Lower leg skin (tissue), 4 donors: ENCODE data around the gene PIK3R1. TPM values are rescaled to one million over a fixed set of nuclear protein-coding genes. Genes with fewer than 3 reads are reported as not detected.

ENCODE experiments used
- DNase-seq, 2 donors: peaks; one replicate each; pipeline ENCODE4 v3.0.0-alpha.2; 2019; ENCODE audit warnings: low spot score in 2 of 2
- H3K4me3 ChIP-seq: fragments of 200-600 bp; sonication (generic); 2 replicates; pipeline ENCODE4 v1.5.1; 2017; ENCODE audit warnings: mild to moderate bottlenecking, low read depth; ENCODE audit not compliant: poor library complexity, severe bottlenecking
- POLR2A ChIP-seq, 2 donors: fragments of 450-650 bp; IDR thresholded peaks; one replicate each; pipeline ENCODE4 v1.6.1; 2016 to 2017; ENCODE audit warnings: antibody characterized with exemption in 2 of 2, mild to moderate bottlenecking in 1 of 2, moderate library complexity in 1 of 2
- WGBS, 2 donors: methylation state at CpG; one replicate each; pipeline ENCODE4 v1.1.5; 2018; 5-methylcytosine and 5-hydroxymethylcytosine counted together
- intact Hi-C: fragments of 100-400 bp; cut with DNase I; formaldehyde crosslinking; loops from one replicate; pipeline ENCODE4 v1.15.0; 2023; ENCODE audit warnings: low total_unique reads
- total RNA-seq, 4 donors: library from RNA; depleted of rRNA; stranded (reverse); fragments of >200 nt; gene quantifications; one replicate each; pipeline ENCODE4 v1.1.0, GENCODE V29; 2016
- TF ChIP-seq, protein P1 (sequence below), 3 donors: fragments of 450-650 bp; IDR thresholded peaks; one replicate each; pipeline ENCODE4 v1.5.1; 2016; ENCODE audit warnings: antibody characterized with exemption in 3 of 3, mild to moderate bottlenecking in 3 of 3, moderate library complexity in 2 of 3

The PIK3R1 gene
- total RNA-seq, 4 donors from 2014 or later, result 102 to 245 (median 137) TPM

DNA sequence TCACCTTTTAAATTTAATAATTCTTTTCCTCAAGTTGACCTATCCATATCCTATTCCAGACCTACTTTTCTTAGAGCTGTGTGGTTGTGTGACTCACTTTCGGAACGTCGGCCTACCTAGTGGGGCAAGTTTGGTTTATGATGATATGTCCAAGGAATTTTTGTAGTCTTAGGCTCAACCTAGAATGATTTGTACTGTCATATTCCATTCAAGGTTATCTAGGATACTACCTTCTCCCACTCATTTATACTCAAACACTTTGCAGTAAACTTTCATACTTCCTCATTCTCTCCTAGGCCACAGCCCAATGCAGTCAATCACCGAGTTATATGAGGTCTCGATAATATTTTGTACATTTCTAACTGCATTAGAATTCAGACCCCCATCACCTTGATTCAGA, 61.9 kb downstream of the PIK3R1 start:
- intact Hi-C loops, result no loop called here

DNA sequence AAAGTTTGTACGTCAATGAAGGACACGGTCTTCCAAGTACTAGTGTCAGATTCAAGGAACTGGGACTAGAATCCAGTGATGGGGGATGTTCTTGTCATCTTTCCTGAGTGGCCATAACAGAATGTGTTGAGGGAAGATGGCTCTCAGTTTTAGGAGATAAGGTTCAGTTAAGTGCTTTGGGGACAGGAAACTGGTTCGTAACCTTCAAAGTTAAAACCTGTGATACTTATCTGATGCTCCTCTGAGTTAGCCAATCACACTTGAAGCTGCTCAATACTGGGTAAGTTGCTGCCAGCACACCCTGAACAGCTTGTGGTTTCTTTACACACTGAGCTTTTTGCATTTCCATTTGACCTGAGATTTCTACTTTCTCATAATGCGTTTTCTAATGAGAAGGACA, 64.4 kb downstream of the PIK3R1 start:
- H3K4me3 ChIP-seq, result no peak overlapping the region
- intact Hi-C loops, result loop anchor here (10.0 kb wide), 1 partner anchor 175 kb away; no protein-coding TSS in a partner anchor
- no peak for DNase-seq
- TF ChIP-seq, protein P1, sequence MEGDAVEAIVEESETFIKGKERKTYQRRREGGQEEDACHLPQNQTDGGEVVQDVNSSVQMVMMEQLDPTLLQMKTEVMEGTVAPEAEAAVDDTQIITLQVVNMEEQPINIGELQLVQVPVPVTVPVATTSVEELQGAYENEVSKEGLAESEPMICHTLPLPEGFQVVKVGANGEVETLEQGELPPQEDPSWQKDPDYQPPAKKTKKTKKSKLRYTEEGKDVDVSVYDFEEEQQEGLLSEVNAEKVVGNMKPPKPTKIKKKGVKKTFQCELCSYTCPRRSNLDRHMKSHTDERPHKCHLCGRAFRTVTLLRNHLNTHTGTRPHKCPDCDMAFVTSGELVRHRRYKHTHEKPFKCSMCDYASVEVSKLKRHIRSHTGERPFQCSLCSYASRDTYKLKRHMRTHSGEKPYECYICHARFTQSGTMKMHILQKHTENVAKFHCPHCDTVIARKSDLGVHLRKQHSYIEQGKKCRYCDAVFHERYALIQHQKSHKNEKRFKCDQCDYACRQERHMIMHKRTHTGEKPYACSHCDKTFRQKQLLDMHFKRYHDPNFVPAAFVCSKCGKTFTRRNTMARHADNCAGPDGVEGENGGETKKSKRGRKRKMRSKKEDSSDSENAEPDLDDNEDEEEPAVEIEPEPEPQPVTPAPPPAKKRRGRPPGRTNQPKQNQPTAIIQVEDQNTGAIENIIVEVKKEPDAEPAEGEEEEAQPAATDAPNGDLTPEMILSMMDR (IDR thresholded peaks at IDR 0.05), result no peak
- TF ChIP-seq POLR2A (IDR thresholded peaks at IDR 0.05), result no peak
- 87 to 90% methylated on average over 4 of the region's 4 CpGs for WGBS, 2 donors

More for the DNA sequence above, 61.9 kb downstream of the PIK3R1 start:
- no peak overlapping the region for H3K4me3 ChIP-seq
- no peak for TF ChIP-seq POLR2A (IDR thresholded peaks at IDR 0.05)
- WGBS, 2 donors, result 81 to 84% methylated on average over 5 of the region's 5 CpGs
- DNase-seq, result no peak

DNA sequence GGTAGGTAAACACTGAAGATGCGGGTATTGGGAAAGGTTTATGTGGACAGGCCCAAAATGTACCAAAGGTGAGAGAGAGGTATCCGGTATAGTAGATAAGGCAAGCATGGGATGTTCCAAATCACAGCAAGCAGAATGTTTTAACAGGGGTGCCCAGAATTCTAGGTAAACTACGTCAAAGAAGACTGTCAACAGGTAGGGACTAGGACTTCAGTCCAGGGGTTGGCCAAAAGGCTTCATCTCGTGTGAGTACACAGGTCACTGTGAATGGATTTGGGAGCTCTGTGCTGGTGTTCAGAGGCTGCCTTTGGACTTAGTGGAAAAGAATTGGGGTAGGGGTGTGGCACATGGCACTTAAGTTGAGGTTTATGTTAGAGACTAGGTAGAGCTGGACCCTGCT, 66.4 kb downstream of the PIK3R1 start:
- DNase-seq, result no peak
- no peak for TF ChIP-seq POLR2A (IDR thresholded peaks at IDR 0.05)
- intact Hi-C loops, result loop anchor here (10.0 kb wide), 1 partner anchor 173 kb away; no protein-coding TSS in a partner anchor
- H3K4me3 ChIP-seq, result no peak overlapping the region
- whole genome bisulfite sequencing, 2 donors, result 87 to 94% methylated on average over 4 of the region's 4 CpGs

DNA sequence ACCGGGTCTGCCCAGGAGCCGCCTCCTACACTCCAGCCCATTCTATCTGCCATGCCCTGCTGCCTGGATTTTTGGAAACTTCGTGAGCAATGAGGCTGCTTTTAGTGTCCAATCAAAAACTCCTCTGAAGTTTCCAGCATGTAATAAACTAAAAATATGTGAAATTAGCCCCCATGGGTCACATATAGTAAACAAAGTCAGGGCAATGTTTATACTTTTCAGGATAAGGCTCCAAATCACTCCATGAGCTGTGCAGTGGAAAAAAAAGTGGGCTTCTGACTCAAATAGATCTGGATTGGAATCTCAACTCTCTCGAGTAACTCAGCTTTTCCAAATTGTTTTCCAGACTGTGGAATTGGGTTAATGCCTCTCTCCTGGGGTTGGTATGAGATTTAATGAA, 68.2 kb downstream of the PIK3R1 start:
- WGBS, 2 donors, result 71 to 77% methylated on average over 4 of the region's 4 CpGs
- no peak for DNase-seq
- intact Hi-C loops, result loop anchor here (10.0 kb wide), 1 partner anchor 171 kb away; no protein-coding TSS in a partner anchor
- TF ChIP-seq POLR2A (IDR thresholded peaks at IDR 0.05), result no peak
- TF ChIP-seq, protein P1 (IDR thresholded peaks at IDR 0.05), result no peak
- H3K4me3 ChIP-seq, result no peak overlapping the region

DNA sequence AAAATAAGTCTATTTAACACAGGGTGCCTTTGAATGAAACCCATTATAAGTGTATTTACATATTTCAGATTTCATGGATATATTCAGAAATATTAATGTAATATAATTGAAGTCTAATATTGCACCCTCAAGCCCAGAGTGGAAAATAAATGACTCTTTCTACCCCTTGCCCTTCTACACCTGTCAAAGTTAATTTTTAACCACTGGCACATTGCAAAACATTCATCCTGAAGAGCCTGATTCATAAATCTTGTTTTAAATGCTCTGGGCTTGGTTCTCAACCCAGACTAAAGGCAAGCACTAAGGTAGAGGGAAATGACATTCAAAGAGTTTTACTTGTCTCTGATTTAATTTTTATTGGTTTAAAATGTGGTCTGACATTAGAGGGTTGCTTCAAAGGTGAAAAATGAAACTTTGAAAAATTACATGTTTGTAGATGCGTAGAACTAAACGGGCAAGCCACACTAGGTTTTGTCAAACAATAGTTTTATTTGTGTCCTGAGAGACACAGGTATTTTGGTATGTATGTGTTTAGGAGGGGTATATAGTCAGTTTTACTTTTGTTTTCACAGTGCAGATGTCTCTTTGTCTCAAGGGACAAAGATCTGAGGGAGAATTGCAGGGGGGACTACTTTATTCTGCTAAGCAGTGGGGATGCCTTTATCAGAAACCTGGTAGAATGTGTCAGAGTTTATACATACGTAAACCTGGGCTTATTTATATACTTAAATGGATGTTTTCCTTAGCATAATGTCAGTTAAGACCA, 69.7 kb downstream of the PIK3R1 start:
- intact Hi-C loops, result loop anchor here (5.0 to 10.0 kb wide), 2 partner anchors 170 to 677 kb away; no protein-coding TSS in a partner anchor
- 78% methylated on average over 3 of the region's 3 CpGs for WGBS, 2 donors
- no peak overlapping the region for H3K4me3 ChIP-seq
- TF ChIP-seq, protein P1 (IDR thresholded peaks at IDR 0.05), result no peak
- no peak for TF ChIP-seq POLR2A (IDR thresholded peaks at IDR 0.05)
- no peak for DNase-seq

DNA sequence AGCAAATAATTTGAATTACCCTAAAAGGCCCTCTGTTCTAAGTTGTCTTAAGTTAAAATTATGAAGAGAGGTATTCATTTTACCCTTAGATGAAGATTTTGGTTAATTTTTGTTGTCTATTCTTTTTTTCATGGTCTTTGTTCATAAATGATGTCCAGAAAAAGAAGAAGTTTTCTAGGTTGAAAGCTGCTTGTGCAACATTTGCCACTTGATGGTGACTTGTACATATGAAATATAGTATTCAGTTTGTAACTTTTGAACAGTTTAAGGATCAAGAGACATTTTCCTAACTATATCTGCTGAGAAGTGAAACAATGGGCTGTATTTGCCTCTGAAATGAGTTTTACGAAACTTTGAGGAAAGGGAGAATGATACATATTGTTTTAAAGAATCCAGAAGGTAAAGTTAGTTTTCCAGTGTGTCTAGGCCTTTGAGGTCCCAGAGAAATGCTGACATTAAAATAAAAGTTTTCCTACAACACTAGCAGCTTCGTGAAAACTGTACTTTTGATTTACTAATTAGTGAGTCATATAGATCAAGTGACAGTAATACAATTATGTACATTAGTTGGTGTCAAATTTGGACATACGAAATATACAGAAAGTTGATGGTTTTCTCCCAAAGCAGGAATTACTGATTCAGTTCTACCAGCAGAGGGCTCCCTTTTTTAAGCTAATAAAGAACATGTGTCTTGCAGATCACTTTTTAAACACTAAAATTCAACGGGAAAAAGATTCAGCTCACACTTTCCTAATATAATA, 70.5 kb downstream of the PIK3R1 start:
- intact Hi-C loops, result loop anchor here (5.0 to 10.0 kb wide), 2 partner anchors 169 to 676 kb away; no protein-coding TSS in a partner anchor

More for the DNA sequence above, 70.5 kb downstream of the PIK3R1 start:
- 17 to 21% methylated on average over 4 of the region's 4 CpGs for WGBS, 2 donors
- TF ChIP-seq POLR2A (IDR thresholded peaks at IDR 0.05), result no peak
- TF ChIP-seq, protein P1 (IDR thresholded peaks at IDR 0.05), result no peak
- H3K4me3 ChIP-seq, result no peak overlapping the region
- DNase-seq, result no peak
